SK-N-SH treated with all-trans-retinoic acid at 6 μM for 48 hours (cell line): Measurements from ENCODE around the gene TMEM178B.

ENCODE experiments used
- ARNTL ChIP-seq: fragments of 450-650 bp; formaldehyde crosslinking; IDR thresholded peaks from 2 replicates; pipeline ENCODE4 v1.5.0; 2020; ENCODE audit warnings: low read depth, mild to moderate bottlenecking, moderate library complexity, borderline replicate concordance
- CREB5 ChIP-seq: fragments of 250-450 bp; sonication (Bioruptor Pico); IDR thresholded peaks from 2 replicates; pipeline ENCODE4 v1.5.1; 2020; ENCODE audit warnings: low read depth, mild to moderate bottlenecking, moderate library complexity
- ISL1 ChIP-seq: fragments of 250-450 bp; sonication (Bioruptor Pico); IDR thresholded peaks from 2 replicates; pipeline ENCODE4 v2.1.2; 2022; ENCODE audit warnings: mild to moderate bottlenecking, moderate library complexity
- OSR1 ChIP-seq: fragments of 250-450 bp; sonication (Bioruptor Pico); IDR thresholded peaks from 2 replicates; pipeline ENCODE4 v1.8.0; 2022; ENCODE audit warnings: moderate library complexity, mild to moderate bottlenecking, inconsistent platforms
- PATZ1 ChIP-seq: fragments of 250-450 bp; sonication (Bioruptor Pico); IDR thresholded peaks from 2 replicates; pipeline ENCODE4 v1.8.0; 2020; ENCODE audit warnings: mild to moderate bottlenecking, moderate library complexity, borderline replicate concordance

DNA sequence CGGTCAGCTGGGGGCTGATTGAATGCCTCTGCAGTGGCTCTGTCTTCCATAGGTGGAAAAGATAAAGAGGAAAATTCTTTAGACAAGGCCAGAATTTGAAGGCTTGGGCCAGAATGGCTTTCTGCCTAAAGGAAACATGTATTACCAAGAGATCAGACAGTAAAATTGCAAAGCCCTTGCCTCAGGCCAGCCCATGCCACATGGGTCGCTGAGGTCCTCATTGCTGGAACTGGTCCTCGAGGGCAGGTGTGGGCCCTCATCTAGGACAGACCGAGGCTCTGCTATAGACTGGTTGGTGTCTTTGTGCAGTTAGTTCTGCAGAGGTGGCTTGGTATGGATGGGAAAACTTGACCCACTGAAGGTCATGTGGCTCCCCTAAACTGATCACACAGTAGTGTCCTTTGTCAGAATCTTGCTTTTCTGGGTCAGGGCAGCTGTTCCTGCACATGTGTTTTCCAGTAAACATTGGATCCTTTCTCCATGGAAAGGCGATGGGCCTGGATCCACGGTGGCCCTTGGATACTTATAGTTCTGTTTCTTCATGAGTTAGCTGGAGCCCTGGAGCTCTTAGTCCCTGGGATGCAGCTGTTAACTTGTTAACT lies 80.4 kb downstream of the TMEM178B start:
- TF ChIP-seq OSR1: no peak
- TF ChIP-seq PATZ1: no peak
- no peak for TF ChIP-seq CREB5 (CRISPR knock-in tag)
- no peak for TF ChIP-seq ARNTL (CRISPR knock-in tag)
- TF ChIP-seq ISL1: no peak
